ENCODE data around the gene ELANE.

GRCh38 chr19:861141-861755, 9.1 kb downstream of the ELANE start:
- TF ChIP-seq CTCF (IDR thresholded peaks at IDR 0.05; ENCODE audit: insufficient read depth, low read length) (no peak), POLR2AphosphoS5 (IDR thresholded peaks at IDR 0.05; ENCODE audit: low read depth) (no peak), REST (IDR thresholded peaks at IDR 0.05; ENCODE audit: insufficient replicate concordance, low read depth) (no peak), GABPA (IDR thresholded peaks at IDR 0.05; ENCODE audit: low read depth) (no peak)
